OCI-LY1 (cell line): Measurements from ENCODE around the gene CAV1.

Experiments used
- H2AFZ ChIP-seq: fragments of 200-600 bp; sonication (generic), shearing (Covaris generic); 2 replicates; pipeline ENCODE4 v1.6.0; 2014; ENCODE audit warnings: antibody characterized with exemption, mild to moderate bottlenecking, low read length
- H3F3A ChIP-seq: fragments of 200-600 bp; sonication (generic), shearing (Covaris generic); 2 replicates; pipeline ENCODE4 v1.6.0; 2014; ENCODE audit warnings: mild to moderate bottlenecking, antibody characterized with exemption, low read length, moderate library complexity; ENCODE audit not compliant: insufficient read depth
- H3K27ac ChIP-seq: fragments of 200-600 bp; sonication (generic); 2 replicates; pipeline ENCODE4 v1.5.1; 2014; ENCODE audit warnings: low read length, mixed run types, mild to moderate bottlenecking, low read depth; ENCODE audit not compliant: poor library complexity, severe bottlenecking
- H3K27me3 ChIP-seq: fragments of 200-600 bp; sonication (generic); 2 replicates; pipeline ENCODE4 v1.6.0; 2014; ENCODE audit warnings: antibody characterized with exemption, mild to moderate bottlenecking, low read length, moderate library complexity; ENCODE audit not compliant: insufficient read depth
- H3K36me3 ChIP-seq: fragments of 200-600 bp; sonication (generic); 2 replicates; pipeline ENCODE4 v1.6.1; 2014; ENCODE audit warnings: mild to moderate bottlenecking, antibody characterized with exemption, low read length, moderate library complexity, mixed read lengths; ENCODE audit not compliant: insufficient read depth
- H3K4me1 ChIP-seq: fragments of 200-600 bp; sonication (generic); 2 replicates; pipeline ENCODE4 v1.5.1; 2014; ENCODE audit warnings: mild to moderate bottlenecking, low read length, moderate library complexity; ENCODE audit not compliant: insufficient read depth, severe bottlenecking
- H3K4me2 ChIP-seq: fragments of 200-600 bp; sonication (generic), shearing (Covaris generic); 2 replicates; pipeline ENCODE4 v1.6.1; 2014; ENCODE audit warnings: low read length
- H3K4me3 ChIP-seq: fragments of 200-600 bp; sonication (generic); 2 replicates; pipeline ENCODE4 v1.5.1; 2014; ENCODE audit warnings: low read length, low read depth, mild to moderate bottlenecking, mixed read lengths; ENCODE audit not compliant: poor library complexity, severe bottlenecking
- H3K79me2 ChIP-seq: fragments of 200-600 bp; shearing (Covaris generic); 2 replicates; pipeline ENCODE4 v1.6.1; 2016; ENCODE audit warnings: mixed run types, low read length, mixed read lengths; ENCODE audit not compliant: insufficient read depth
- H3K9ac ChIP-seq: fragments of 200-600 bp; sonication (generic), shearing (Covaris generic); 2 replicates; pipeline ENCODE4 v1.6.1; 2014; ENCODE audit warnings: mild to moderate bottlenecking, low read length, mixed read lengths
- H3K9me2 ChIP-seq: fragments of 200-600 bp; sonication (generic), shearing (Covaris generic); 2 replicates; pipeline ENCODE4 v1.6.1; 2014; ENCODE audit warnings: low read depth, mild to moderate bottlenecking, low read length, mixed read lengths
- H3K9me3 ChIP-seq: fragments of 200-600 bp; shearing (Covaris generic); 2 replicates; pipeline ENCODE4 v1.6.1; 2014; ENCODE audit warnings: low read length, mixed read lengths
- H4K20me1 ChIP-seq: fragments of 200-600 bp; sonication (generic), shearing (Covaris generic); 2 replicates; pipeline ENCODE4 v1.6.0; 2016; ENCODE audit warnings: mild to moderate bottlenecking, low read length; ENCODE audit not compliant: insufficient read depth
- CTCF ChIP-seq: fragments of 200-600 bp; sonication (generic), shearing (Covaris generic); IDR thresholded peaks from 2 replicates; pipeline ENCODE4 v1.5.1; 2017; ENCODE audit warnings: mild to moderate bottlenecking, antibody characterized with exemption, low read length, moderate library complexity, mixed read lengths
- EZH2 ChIP-seq: fragments of 200-600 bp; sonication (generic), shearing (Covaris generic); IDR thresholded peaks from 2 replicates; pipeline ENCODE4 v1.8.0; 2017; ENCODE audit warnings: borderline replicate concordance, mixed run types, mild to moderate bottlenecking, antibody characterized with exemption, low read length, moderate library complexity, mixed read lengths

Gene CAV1

DNA sequence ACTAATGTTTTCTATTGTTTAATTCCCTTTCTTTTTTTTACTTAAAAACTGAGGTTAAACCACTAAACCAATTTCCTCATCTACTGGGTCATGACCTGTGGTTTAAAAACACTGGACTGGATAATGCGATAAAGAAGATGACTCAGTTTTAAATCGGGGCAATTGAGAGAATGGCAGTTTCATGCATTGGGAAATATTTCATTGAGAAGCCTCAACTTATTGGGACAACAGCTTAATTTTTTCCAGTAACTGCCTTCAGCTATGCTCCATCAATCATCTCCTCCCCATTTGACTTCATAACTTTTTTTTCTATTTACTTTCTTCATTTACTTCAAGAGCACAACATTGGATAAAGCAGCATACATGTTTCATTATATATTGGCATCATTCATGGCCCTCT, 85.4 kb downstream of the CAV1 start:
- Histone ChIP-seq H4K20me1 (no peaks in the 10 kb centered on the region), H3K27me3 (no peaks in the 10 kb centered on the region), H3K4me2 (no peak overlapping the region), H3K36me3 (no peaks in the 10 kb centered on the region), H3K4me1 (no peaks in the 10 kb centered on the region), H3K27ac (no peak overlapping the region), H3K9me3 (no peaks in the 10 kb centered on the region), H3K4me3 (no peak overlapping the region), H2AFZ (no peak overlapping the region), H3K9ac (no peak overlapping the region), H3F3A (no peaks in the 10 kb centered on the region), H3K9me2 (no peaks in the 10 kb centered on the region), H3K79me2 (no peaks in the 10 kb centered on the region)
- TF ChIP-seq EZH2 (no peak), CTCF (no peak)

DNA sequence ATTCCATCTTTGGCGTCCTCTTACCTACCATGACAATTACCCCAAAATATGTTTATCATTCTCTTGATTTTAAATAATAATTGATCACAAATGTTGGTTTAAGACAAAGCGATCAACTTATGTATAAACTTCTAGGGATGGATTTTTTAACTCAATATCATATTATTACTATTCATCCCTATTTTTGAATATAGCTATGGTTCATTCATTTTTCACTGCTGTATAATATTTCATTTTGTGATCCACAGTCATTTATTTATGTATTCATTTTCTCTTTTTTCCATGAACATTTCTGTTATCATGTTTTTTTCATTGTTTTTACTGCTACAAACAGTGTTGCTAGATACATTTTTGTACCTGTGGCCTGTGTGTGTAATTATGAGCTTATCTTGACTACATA, 85.9 kb downstream of the CAV1 start:
- no peak overlapping the region for H3K4me2 ChIP-seq

More for the DNA sequence above, 85.9 kb downstream of the CAV1 start:
- Histone ChIP-seq H3K79me2 (no peaks in the 10 kb centered on the region), H2AFZ (no peak overlapping the region), H3K9me2 (no peaks in the 10 kb centered on the region), H3K36me3 (no peaks in the 10 kb centered on the region), H3K9me3 (no peaks in the 10 kb centered on the region), H3K4me1 (no peaks in the 10 kb centered on the region), H3K9ac (no peak overlapping the region), H3K27me3 (no peaks in the 10 kb centered on the region), H3K27ac (no peak overlapping the region), H3F3A (no peaks in the 10 kb centered on the region), H3K4me3 (no peak overlapping the region), H4K20me1 (no peaks in the 10 kb centered on the region)
- no peak for TF ChIP-seq CTCF
